Posterior vena cava (tissue), 2 donors: ENCODE results near the gene GJB2. TPM values are rescaled to one million over a fixed set of nuclear protein-coding genes. Genes with fewer than 3 reads are reported as not detected.
"Not testable (repeated sequence)": the region's sequence is repeated elsewhere in the genome, so short reads cannot be mapped to it uniquely, and the experiment has no call there.

Source experiments
- DNase-seq: peaks from one replicate; pipeline ENCODE4 v3.0.0-alpha.2; 2020; ENCODE audit warnings: low spot score
- intact Hi-C, 2 donors: fragments of 100-400 bp; cut with DNase I; formaldehyde crosslinking; loops; one replicate each; pipeline versions ENCODE4 v1.14.1 to v1.14.2; 2022 to 2023
- total RNA-seq, 2 donors: library from RNA; stranded (reverse); fragmentation: NEBNext Ultra II Directional; extraction: Animal tissue kit (Norgen Biotek cat#: 25700); gene quantifications; one replicate each; pipeline ENCODE4 v1.2.1, GENCODE V29; 2021
- donor health status: DM: yes; HTN: yes; CAD: no.
- donor health status: DM: yes; HTN: yes; CAD: no.

The GJB2 gene
- total RNA-seq, 2 donors from 2014 or later = 0.14 to 0.32 TPM

- DNase-seq = peak; percentile 95
- intact Hi-C loops = no loop called here
These were observed 17.9 kb downstream of the GJB2 start for GRCh38 chr13:20174656-20175405.

GRCh38 chr13:20173116-20173746, 19.5 kb downstream of the GJB2 start:
- no peak for DNase-seq
- intact Hi-C loops = no loop called here

GRCh38 chr13:20171364-20171763, 21.4 kb downstream of the GJB2 start:
- no peak for DNase-seq
- intact Hi-C loops = no loop called here

GRCh38 chr13:20170921-20171320, 21.8 kb downstream of the GJB2 start:
- intact Hi-C loops = no loop called here
- DNase-seq = no peak

GRCh38 chr13:20168396-20168795, 24.3 kb downstream of the GJB2 start:
- intact Hi-C loops = loop anchor here (10.0 kb wide), 2 partner anchors 74 to 84 kb away; no protein-coding TSS in a partner anchor
- no peak for DNase-seq

- intact Hi-C loops = loop anchor here (10.0 kb wide), 2 partner anchors 71 to 81 kb away; no protein-coding TSS in a partner anchor
These were observed 27.1 kb downstream of the GJB2 start for GRCh38 chr13:20165417-20166257.

GRCh38 chr13:20161951-20162300, 30.8 kb downstream of the GJB2 start:
- no peak for DNase-seq
- intact Hi-C loops = loop anchor here (10.0 kb wide), 2 partner anchors 67 to 77 kb away; no protein-coding TSS in a partner anchor

More at GRCh38 chr13:20165417-20166257, 27.1 kb downstream of the GJB2 start:
- no peak for DNase-seq

- no peak for DNase-seq
- intact Hi-C loops = loop anchor here (10.0 kb wide), 2 partner anchors 67 to 77 kb away; no protein-coding TSS in a partner anchor
These were observed 31.3 kb downstream of the GJB2 start for GRCh38 chr13:20161275-20161950.

GRCh38 chr13:20160306-20161274, 32.1 kb downstream of the GJB2 start, which contains the start of gene GJA3:
Gene GJA3 (minus strand): TSS chr13:20161052. CDS start chr13:20143288, 17,764 bp downstream.
- intact Hi-C loops = loop anchor here (10.0 kb wide), 2 partner anchors 66 to 76 kb away; no protein-coding TSS in a partner anchor
- DNase-seq = no peak

GRCh38 chr13:20159646-20160305, 33.0 kb downstream of the GJB2 start:
- no peak for DNase-seq
- intact Hi-C loops = loop anchor here (10.0 kb wide), 2 partner anchors 65 to 75 kb away; no protein-coding TSS in a partner anchor

- DNase-seq = no peak
- intact Hi-C loops = no loop called here
These were observed 35.5 kb downstream of the GJB2 start for GRCh38 chr13:20157151-20157796.

- intact Hi-C loops = no loop called here
- DNase-seq = no peak
These were observed 36.0 kb downstream of the GJB2 start for GRCh38 chr13:20156702-20157101.

- DNase-seq, intact Hi-C loops: not testable (repeated sequence)
These were observed 39.4 kb downstream of the GJB2 start for GRCh38 chr13:20153290-20153689.

GRCh38 chr13:20151612-20152011, 41.1 kb downstream of the GJB2 start:
- intact Hi-C loops = no loop called here
- no peak for DNase-seq

- intact Hi-C loops = no loop called here
- DNase-seq = no peak
These were observed 41.7 kb downstream of the GJB2 start for GRCh38 chr13:20151016-20151415.

GRCh38 chr13:20150561-20150960, 42.2 kb downstream of the GJB2 start:
- DNase-seq = no peak
- intact Hi-C loops = no loop called here

GRCh38 chr13:20149762-20150161, 43.0 kb downstream of the GJB2 start:
- no peak for DNase-seq
- intact Hi-C loops = no loop called here
